Measurements from ENCODE around the gene IL22RA1. TPM values are rescaled to one million over a fixed set of nuclear protein-coding genes. Genes with fewer than 3 reads are reported as not detected.

The IL22RA1 gene
- total and polyA plus RNA-seq, 7 donors = 0.16 to 18.5 (median 7.2) TPM; not detected in 2

DNA sequence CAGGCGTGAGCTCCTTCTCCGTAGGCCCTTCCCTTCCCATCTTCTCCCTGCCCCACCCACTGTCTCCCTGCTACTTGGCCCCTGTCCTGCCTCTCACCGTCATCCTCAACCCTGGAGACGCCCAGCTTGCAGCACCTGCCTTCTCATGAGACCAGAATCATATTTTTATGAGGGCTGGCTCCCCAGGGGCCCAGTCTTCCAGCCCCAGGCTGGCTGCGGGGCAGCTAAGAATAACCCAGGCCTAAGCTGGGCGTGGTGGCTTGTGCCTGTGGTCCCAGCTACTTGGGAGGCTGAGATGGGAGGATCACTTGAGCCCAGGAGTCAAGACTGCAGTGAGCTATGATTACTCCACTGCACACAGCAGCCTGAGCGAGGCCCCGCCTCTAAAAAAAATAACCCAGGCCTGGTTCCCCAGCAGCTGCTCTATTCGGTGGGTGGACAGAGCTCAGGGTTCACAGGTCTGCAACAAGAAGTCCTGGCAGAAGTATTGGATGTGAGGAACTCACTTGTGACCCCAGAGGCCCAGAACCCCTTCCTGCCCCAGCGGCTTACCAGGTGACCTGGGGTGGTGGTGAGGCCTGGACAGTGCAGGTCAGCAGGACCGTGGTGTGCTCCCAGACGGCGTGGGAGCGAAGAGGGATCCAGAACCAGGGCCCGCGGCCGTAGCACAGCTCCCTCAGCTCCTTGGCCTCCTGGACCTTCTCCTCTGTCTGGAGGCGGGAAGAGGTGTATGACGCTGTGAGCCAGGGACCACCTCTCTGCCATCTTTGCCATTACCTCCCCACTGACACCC lies 37.4 kb downstream of the IL22RA1 start:
- Histone ChIP-seq H3K4me1 (peaks cover 0 to 15% (median 9%) of the 10 kb centered on the region in 4 donors), H3K9me3 (no peaks in the 10 kb centered on the region), H3K27me3 (no peaks in the 10 kb centered on the region), H3K4me3 (no peak overlapping the region), H3K27ac (no peak overlapping the region), H3K36me3 (no peaks in the 10 kb centered on the region)
- no peak for DNase-seq
- 56 to 78% methylated on average over 19 of the region's 19 CpGs for WGBS, 2 donors
- intact Hi-C loops (cut with DNase I) = no loop called here
- TF ChIP-seq POLR2AphosphoS5 (IDR thresholded peaks at IDR 0.05) (no peak), POLR2A (IDR thresholded peaks at IDR 0.05) (no peak), EP300 (IDR thresholded peaks at IDR 0.05) (no peak)
- TF ChIP-seq, protein P1, sequence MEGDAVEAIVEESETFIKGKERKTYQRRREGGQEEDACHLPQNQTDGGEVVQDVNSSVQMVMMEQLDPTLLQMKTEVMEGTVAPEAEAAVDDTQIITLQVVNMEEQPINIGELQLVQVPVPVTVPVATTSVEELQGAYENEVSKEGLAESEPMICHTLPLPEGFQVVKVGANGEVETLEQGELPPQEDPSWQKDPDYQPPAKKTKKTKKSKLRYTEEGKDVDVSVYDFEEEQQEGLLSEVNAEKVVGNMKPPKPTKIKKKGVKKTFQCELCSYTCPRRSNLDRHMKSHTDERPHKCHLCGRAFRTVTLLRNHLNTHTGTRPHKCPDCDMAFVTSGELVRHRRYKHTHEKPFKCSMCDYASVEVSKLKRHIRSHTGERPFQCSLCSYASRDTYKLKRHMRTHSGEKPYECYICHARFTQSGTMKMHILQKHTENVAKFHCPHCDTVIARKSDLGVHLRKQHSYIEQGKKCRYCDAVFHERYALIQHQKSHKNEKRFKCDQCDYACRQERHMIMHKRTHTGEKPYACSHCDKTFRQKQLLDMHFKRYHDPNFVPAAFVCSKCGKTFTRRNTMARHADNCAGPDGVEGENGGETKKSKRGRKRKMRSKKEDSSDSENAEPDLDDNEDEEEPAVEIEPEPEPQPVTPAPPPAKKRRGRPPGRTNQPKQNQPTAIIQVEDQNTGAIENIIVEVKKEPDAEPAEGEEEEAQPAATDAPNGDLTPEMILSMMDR (IDR thresholded peaks at IDR 0.05) = no peak

GRCh38 chr1:24104854-24105253 lies 38.1 kb downstream of the IL22RA1 start:
- Histone ChIP-seq H3K27me3 (no peaks in the 10 kb centered on the region), H3K36me3 (no peaks in the 10 kb centered on the region), H3K27ac (no peak overlapping the region), H3K4me1 (peaks cover 0 to 15% (median 9%) of the 10 kb centered on the region in 4 donors), H3K4me3 (no peak overlapping the region), H3K9me3 (no peaks in the 10 kb centered on the region)
- DNase-seq = no peak
- intact Hi-C loops (cut with DNase I) = no loop called here
- no peak for TF ChIP-seq POLR2A (IDR thresholded peaks at IDR 0.05)
- TF ChIP-seq EP300 (IDR thresholded peaks at IDR 0.05) = no peak
- TF ChIP-seq, protein P1 (IDR thresholded peaks at IDR 0.05) = no peak
- no peak for TF ChIP-seq POLR2AphosphoS5 (IDR thresholded peaks at IDR 0.05)
- 85 to 86% methylated on average over 7 of the region's 7 CpGs for WGBS, 2 donors

GRCh38 chr1:24103879-24104278 lies 39.1 kb downstream of the IL22RA1 start:
- Histone ChIP-seq H3K4me3 (no peak overlapping the region), H3K4me1 (peaks cover 0 to 15% (median 9%) of the 10 kb centered on the region in 4 donors), H3K36me3 (no peaks in the 10 kb centered on the region), H3K27me3 (no peaks in the 10 kb centered on the region), H3K27ac (no peak overlapping the region), H3K9me3 (no peaks in the 10 kb centered on the region)
- intact Hi-C loops (cut with DNase I) = no loop called here
- WGBS, 2 donors = 93 to 95% methylated on average over 3 of the region's 3 CpGs
- TF ChIP-seq, protein P1 (IDR thresholded peaks at IDR 0.05) = no peak
- TF ChIP-seq POLR2A (IDR thresholded peaks at IDR 0.05) = no peak
- TF ChIP-seq EP300 (IDR thresholded peaks at IDR 0.05) = no peak
- TF ChIP-seq POLR2AphosphoS5 (IDR thresholded peaks at IDR 0.05) = no peak
- no peak for DNase-seq

DNA sequence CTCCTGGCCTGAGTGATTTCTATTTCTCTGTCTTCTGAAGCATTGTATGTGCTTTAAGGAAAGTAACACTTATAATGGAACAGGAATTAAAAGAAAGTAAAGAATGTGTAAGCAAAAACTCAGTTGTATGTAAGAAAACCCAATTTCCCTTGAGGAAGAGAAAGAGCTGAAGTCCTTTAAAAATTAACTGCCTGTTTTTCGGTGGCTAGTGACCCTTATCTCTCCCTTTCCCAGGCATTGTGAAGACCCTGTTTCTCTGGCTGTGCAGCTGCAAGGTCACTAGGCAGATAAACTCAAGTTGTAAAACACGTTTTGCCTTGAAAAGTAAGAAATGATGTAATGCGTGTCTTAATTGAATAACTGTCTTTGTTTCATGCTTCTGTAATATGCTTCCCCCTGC lies 39.5 kb downstream of the IL22RA1 start:
- DNase-seq = no peak
- Histone ChIP-seq H3K27me3 (no peaks in the 10 kb centered on the region), H3K27ac (peak overlapping the region in 1 of 4 donors; percentile 53), H3K4me3 (no peak overlapping the region), H3K9me3 (no peaks in the 10 kb centered on the region), H3K4me1 (peaks cover 0 to 15% (median 9%) of the 10 kb centered on the region in 4 donors), H3K36me3 (no peaks in the 10 kb centered on the region)
- intact Hi-C loops (cut with DNase I) = no loop called here
- no peak for TF ChIP-seq EP300 (IDR thresholded peaks at IDR 0.05)
- no peak for TF ChIP-seq POLR2AphosphoS5 (IDR thresholded peaks at IDR 0.05)
- TF ChIP-seq, protein P1 (IDR thresholded peaks at IDR 0.05) = no peak
- TF ChIP-seq POLR2A (IDR thresholded peaks at IDR 0.05) = no peak
- 37 to 52% methylated on average over 3 of the region's 3 CpGs for WGBS, 2 donors
